ENCODE results near the gene ATP11A. TPM values are rescaled to one million over a fixed set of nuclear protein-coding genes. Genes with fewer than 3 reads are reported as not detected.

The ATP11A gene
- total RNA-seq, 2 donors from 2014 or later, result 122 to 140 TPM

GRCh38 chr13:112846411-112847115, 156.7 kb downstream of the ATP11A start:
- Mint-ChIP-seq H3K36me3 (ENCODE audit: low read depth) (peaks cover 81% of the 10 kb centered on the region), H3K4me3 (no peak overlapping the region), H3K4me1 (peaks cover 5% of the 10 kb centered on the region), H3K27ac (no peak overlapping the region), H3K27me3 (ENCODE audit: insufficient read depth) (no peaks in the 10 kb centered on the region), H3K9me3 (no peaks in the 10 kb centered on the region)
- H3K9ac ChIP-seq (ENCODE audit: extremely low read depth, low read length, poor library complexity, severe bottlenecking), result no peak overlapping the region
- WGBS, 2 experiments (ENCODE audit: insufficient coverage in 1 of 2, insufficient read length in 1 of 2), result 92 to 93% methylated on average over 21 to 23 of the region's 23 CpGs
- no peak overlapping the region for H3K4me3 ChIP-seq (ENCODE audit: low read length)
- no peak for DNase-seq
- H3K36me3 ChIP-seq (ENCODE audit: control insufficient read depth, insufficient read depth, low read length), result peaks cover 85% of the 10 kb centered on the region
- peaks cover 8% of the 10 kb centered on the region for H3K9me3 ChIP-seq (ENCODE audit: control insufficient read depth, low read length)
- no peaks in the 10 kb centered on the region for H3K4me1 ChIP-seq (ENCODE audit: control insufficient read depth, insufficient read depth, low read length)
- no peak overlapping the region for H3K27ac ChIP-seq (ENCODE audit: low read depth, low read length)
- no peaks in the 10 kb centered on the region for H3K27me3 ChIP-seq (ENCODE audit: control insufficient read depth, insufficient read depth, low read length, poor library complexity, severe bottlenecking)
- TF ChIP-seq CTCF (conservative IDR thresholded peaks at IDR 0.05), result no peak

- no peak overlapping the region for H3K9ac ChIP-seq (ENCODE audit: extremely low read depth, low read length, poor library complexity, severe bottlenecking)
- H3K27me3 Mint-ChIP-seq (ENCODE audit: insufficient read depth), result no peaks in the 10 kb centered on the region
- H3K9me3 ChIP-seq (ENCODE audit: control insufficient read depth, low read length), result peaks cover 8% of the 10 kb centered on the region
- H3K27ac ChIP-seq (ENCODE audit: low read depth, low read length), result peak overlapping the region; percentile 70
- peaks cover 82% of the 10 kb centered on the region for H3K36me3 Mint-ChIP-seq (ENCODE audit: low read depth)
- H3K36me3 ChIP-seq (ENCODE audit: control insufficient read depth, insufficient read depth, low read length), result peaks cover 89% of the 10 kb centered on the region
- no peak overlapping the region for H3K27ac Mint-ChIP-seq
- WGBS, 2 experiments (ENCODE audit: insufficient coverage in 1 of 2, insufficient read length in 1 of 2), result 86 to 87% methylated on average over 1 to 6 of the region's 6 CpGs
- H3K27me3 ChIP-seq (ENCODE audit: control insufficient read depth, insufficient read depth, low read length, poor library complexity, severe bottlenecking), result no peaks in the 10 kb centered on the region
- H3K4me1 Mint-ChIP-seq, result no peaks in the 10 kb centered on the region
- no peak overlapping the region for H3K4me3 Mint-ChIP-seq
- no peaks in the 10 kb centered on the region for H3K9me3 Mint-ChIP-seq
- no peak for DNase-seq
- no peak for TF ChIP-seq CTCF (conservative IDR thresholded peaks at IDR 0.05)
- H3K4me3 ChIP-seq (ENCODE audit: low read length), result no peak overlapping the region
- H3K4me1 ChIP-seq (ENCODE audit: control insufficient read depth, insufficient read depth, low read length), result no peaks in the 10 kb centered on the region
These were observed 159.7 kb downstream of the ATP11A start for GRCh38 chr13:112849500-112849899.

DNA sequence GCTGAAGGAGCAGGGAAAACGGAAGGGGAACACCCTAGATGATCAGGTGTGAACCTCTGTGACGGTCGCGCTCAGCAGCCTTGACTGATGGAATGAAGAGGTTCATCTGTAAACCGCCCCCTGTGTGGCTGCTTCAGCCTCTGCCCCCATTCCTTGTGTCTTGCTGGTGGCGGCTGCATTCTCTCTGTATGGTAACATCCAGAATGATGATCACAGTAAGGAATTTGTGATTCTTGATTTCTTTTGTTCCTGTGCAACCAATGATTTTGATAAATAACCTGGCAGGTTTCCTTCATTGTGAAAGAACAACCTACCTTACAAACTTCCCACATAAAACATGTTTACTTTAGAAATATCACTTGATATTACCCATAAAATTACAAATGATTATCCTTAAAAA, 160.4 kb downstream of the ATP11A start:
- Histone ChIP-seq H3K4me3 (ENCODE audit: low read length) (no peak overlapping the region), H3K27me3 (ENCODE audit: control insufficient read depth, insufficient read depth, low read length, poor library complexity, severe bottlenecking) (no peaks in the 10 kb centered on the region), H3K9ac (ENCODE audit: extremely low read depth, low read length, poor library complexity, severe bottlenecking) (no peak overlapping the region), H3K36me3 (ENCODE audit: control insufficient read depth, insufficient read depth, low read length) (peaks cover 94% of the 10 kb centered on the region), H3K4me1 (ENCODE audit: control insufficient read depth, insufficient read depth, low read length) (no peaks in the 10 kb centered on the region), H3K27ac (ENCODE audit: low read depth, low read length) (peak overlapping the region; percentile 70), H3K9me3 (ENCODE audit: control insufficient read depth, low read length) (peaks cover 8% of the 10 kb centered on the region)
- Mint-ChIP-seq H3K4me1 (no peaks in the 10 kb centered on the region), H3K36me3 (ENCODE audit: low read depth) (peaks cover 88% of the 10 kb centered on the region), H3K27ac (no peak overlapping the region), H3K27me3 (ENCODE audit: insufficient read depth) (no peaks in the 10 kb centered on the region), H3K4me3 (no peak overlapping the region), H3K9me3 (no peaks in the 10 kb centered on the region)
- peak; percentile 36 for DNase-seq
- 94 to 100% methylated on average over 1 to 6 of the region's 6 CpGs for WGBS, 2 experiments (ENCODE audit: insufficient coverage in 1 of 2, insufficient read length in 1 of 2)
- TF ChIP-seq CTCF (conservative IDR thresholded peaks at IDR 0.05), result no peak

All from endodermal cell (in vitro differentiated cells).